ENCODE results near the gene AR.

- TF ChIP-seq CTCF (conservative IDR thresholded peaks at IDR 0.05; ENCODE audit: low read depth, low read length) (no peak), EZH2 (IDR thresholded peaks at IDR 0.05; ENCODE audit: low read length, unreplicated experiment) (no peak), EZH2phosphoT487 (IDR thresholded peaks at IDR 0.05; ENCODE audit: borderline replicate concordance, low read length) (no peak)
These were observed 7.3 kb upstream of the AR start for GRCh38 chrX:67536564-67536963.
